Measurements from ENCODE around the gene DNAJC7.

DNAJC7 gene

DNA sequence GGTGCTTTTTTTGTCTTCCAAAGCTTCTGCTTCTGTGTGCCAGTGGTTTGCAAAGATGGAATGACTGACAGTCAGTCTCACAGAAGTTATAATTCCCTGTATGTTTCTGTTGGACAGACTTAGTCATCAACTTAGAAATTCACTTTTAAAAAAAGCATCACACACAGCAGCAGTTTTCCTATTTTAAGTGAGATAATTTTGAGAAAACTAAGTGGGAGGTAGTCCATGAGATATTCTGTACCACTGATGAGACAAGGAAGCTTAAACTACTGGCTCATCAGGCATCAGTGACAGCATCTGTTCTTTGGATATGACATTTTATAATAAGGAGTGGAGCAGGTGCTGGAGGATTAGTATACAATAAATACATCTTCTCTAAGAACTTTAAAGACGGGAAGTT, 30.6 kb downstream of the DNAJC7 start:
- TF ChIP-seq, protein P1, sequence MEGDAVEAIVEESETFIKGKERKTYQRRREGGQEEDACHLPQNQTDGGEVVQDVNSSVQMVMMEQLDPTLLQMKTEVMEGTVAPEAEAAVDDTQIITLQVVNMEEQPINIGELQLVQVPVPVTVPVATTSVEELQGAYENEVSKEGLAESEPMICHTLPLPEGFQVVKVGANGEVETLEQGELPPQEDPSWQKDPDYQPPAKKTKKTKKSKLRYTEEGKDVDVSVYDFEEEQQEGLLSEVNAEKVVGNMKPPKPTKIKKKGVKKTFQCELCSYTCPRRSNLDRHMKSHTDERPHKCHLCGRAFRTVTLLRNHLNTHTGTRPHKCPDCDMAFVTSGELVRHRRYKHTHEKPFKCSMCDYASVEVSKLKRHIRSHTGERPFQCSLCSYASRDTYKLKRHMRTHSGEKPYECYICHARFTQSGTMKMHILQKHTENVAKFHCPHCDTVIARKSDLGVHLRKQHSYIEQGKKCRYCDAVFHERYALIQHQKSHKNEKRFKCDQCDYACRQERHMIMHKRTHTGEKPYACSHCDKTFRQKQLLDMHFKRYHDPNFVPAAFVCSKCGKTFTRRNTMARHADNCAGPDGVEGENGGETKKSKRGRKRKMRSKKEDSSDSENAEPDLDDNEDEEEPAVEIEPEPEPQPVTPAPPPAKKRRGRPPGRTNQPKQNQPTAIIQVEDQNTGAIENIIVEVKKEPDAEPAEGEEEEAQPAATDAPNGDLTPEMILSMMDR (IDR thresholded peaks at IDR 0.05; ENCODE audit: low read depth, low read length, missing control alignments) = no peak
- no peak overlapping the region for H3K4me3 ChIP-seq (ENCODE audit: low read depth, low read length)
- DNase-seq (ENCODE audit: low read depth) = no peak

DNA sequence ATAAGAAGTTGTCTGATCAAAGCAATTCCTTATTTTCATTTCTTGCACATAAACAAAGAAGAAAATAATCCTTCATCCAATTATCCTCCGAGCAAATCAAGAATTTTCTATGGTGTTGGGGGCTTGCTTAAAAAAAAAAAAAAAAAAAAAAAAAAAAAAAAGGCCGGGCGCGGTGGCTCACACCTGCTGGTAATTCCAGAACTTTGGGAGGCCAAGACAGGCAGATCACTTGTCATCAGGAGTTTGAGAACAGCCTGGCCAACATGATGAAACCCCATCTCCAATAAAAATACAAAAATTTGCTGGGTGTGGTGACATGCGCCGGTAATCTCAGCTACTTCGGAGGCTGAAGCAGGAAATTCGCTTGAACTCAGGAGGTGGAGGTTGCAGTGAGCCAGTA, 31.3 kb downstream of the DNAJC7 start:
- no peak for DNase-seq (ENCODE audit: low read depth)
- H3K4me3 ChIP-seq (ENCODE audit: low read depth, low read length) = no peak overlapping the region
- TF ChIP-seq, protein P1 (IDR thresholded peaks at IDR 0.05; ENCODE audit: low read depth, low read length, missing control alignments) = no peak

DNA sequence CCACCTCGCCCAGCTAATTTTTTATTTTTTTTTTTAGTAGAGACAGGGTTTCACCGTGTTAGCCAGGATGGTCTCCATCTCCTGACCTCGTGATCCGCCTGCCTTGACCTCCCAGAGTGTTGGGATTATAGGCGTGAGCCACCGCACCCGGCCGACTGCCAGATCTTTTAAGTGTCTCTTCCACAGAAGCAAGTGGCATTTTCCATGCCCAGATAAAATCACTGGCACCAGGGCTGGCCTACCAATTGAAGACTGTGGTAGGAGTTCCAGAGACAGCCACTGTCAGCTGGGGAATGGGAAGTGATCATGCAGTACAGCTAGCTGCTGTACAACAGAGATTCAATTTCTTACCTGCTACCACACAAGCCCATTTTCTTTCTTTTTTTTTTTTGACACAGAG, 32.8 kb downstream of the DNAJC7 start:
- DNase-seq (ENCODE audit: low read depth) = no peak
- TF ChIP-seq, protein P1 (IDR thresholded peaks at IDR 0.05; ENCODE audit: low read depth, low read length, missing control alignments) = no peak
- H3K4me3 ChIP-seq (ENCODE audit: low read depth, low read length) = no peak overlapping the region

DNA sequence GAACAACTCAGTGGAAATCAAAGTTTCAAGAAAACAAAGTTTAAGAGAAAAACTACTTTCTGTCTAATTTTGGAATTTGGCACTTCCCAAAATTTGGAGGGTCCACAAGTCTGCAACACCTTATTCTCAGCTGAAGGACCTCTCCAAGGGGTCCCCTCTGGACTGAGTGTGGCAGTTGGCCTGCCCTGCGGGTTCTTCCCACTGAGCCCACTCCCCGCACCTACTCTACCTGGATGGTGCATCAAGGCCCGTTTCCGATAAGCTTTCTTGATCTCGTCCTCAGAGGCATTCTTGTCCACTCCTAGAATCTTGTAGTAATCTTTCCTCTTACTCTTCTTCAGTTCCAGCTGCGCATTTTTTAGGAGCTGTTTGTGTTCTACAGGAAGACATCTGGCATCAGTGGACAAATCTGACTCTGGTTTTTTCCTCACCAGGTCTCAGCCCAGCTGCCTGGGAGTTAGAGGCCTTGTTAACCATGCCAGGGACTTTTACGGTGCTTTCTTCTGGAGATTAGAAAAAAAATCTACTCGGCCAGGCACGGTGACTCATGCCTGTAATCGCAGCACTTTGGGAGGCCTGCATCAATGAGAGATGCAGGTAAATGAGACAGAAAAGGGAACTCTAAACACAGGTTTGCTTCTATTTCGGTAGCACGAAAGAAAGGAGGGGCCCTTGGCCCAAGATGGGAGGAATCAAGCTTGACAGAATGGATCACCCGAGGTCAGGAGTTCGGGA, 35.0 kb downstream of the DNAJC7 start:
- H3K4me3 ChIP-seq (ENCODE audit: low read depth, low read length) = no peak overlapping the region
- no peak for DNase-seq (ENCODE audit: low read depth)
- TF ChIP-seq, protein P1 (IDR thresholded peaks at IDR 0.05; ENCODE audit: low read depth, low read length, missing control alignments) = no peak

DNA sequence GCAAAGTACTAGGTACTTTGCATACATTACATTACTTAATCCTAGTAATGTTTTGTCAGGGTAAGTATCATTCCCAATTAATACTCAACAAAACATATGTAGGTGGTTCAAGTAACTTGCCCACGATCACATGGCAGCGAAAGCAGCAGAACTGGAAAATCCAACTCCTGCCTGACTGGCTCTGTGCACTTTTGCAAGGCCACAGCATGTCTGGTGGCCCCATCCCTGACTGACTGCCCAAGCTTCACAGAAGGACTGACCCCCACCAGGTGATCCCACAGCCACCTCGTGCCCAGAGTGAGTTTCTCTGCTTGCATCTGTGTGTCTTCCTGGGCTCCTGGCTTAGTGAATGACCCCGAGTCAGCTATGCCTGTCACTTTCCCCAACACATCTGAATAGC, 39.2 kb downstream of the DNAJC7 start:
- TF ChIP-seq, protein P1 (IDR thresholded peaks at IDR 0.05; ENCODE audit: low read depth, low read length, missing control alignments) = no peak
- no peak for DNase-seq (ENCODE audit: low read depth)
- no peak overlapping the region for H3K4me3 ChIP-seq (ENCODE audit: low read depth, low read length)

DNA sequence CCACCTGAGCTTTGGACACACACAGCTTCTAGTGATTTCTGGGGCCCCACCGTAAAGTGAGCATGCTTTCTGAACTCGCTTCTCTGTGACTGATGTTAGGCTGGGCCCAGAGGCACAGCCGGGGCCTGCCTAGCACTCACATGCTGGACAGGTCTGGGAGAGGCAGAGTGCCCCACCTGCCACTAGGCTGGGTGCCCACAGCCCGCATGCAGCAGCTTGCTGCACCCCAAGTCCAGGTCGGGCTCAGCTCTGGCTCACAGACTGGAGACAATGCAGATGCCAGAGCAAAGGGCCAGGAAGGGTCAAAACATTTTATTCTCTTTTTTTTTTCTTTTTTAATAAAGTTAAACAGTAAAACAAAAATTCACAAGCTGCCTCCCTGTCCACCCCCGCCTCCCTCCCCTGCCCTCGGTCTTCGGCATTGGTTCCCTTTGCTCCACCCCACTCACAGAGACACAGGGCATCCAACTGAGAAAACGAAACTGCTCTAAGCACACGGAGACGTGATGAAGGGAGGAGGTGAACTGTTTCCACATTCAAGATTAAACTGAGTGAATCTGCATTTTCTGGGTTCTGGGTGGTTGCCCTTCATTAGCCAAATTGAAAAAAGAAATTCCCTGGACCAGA, 41.0 kb downstream of the DNAJC7 start:
- TF ChIP-seq, protein P1 (IDR thresholded peaks at IDR 0.05; ENCODE audit: low read depth, low read length, missing control alignments) = no peak
- no peak overlapping the region for H3K4me3 ChIP-seq (ENCODE audit: low read depth, low read length)

More for the DNA sequence above, 41.0 kb downstream of the DNAJC7 start:
- DNase-seq (ENCODE audit: low read depth) = no peak

Data from GM12864 (cell line).